GM18870 (cell line): Measurements from ENCODE around the gene ASCC1.

Experiments
- ATAC-seq: cut with Tn5 transposase; IDR thresholded peaks from one replicate; pipeline ENCODE4 v1.9.1; 2021; ENCODE audit warnings: moderate library complexity; ENCODE audit not compliant: unreplicated experiment

ASCC1 gene

DNA sequence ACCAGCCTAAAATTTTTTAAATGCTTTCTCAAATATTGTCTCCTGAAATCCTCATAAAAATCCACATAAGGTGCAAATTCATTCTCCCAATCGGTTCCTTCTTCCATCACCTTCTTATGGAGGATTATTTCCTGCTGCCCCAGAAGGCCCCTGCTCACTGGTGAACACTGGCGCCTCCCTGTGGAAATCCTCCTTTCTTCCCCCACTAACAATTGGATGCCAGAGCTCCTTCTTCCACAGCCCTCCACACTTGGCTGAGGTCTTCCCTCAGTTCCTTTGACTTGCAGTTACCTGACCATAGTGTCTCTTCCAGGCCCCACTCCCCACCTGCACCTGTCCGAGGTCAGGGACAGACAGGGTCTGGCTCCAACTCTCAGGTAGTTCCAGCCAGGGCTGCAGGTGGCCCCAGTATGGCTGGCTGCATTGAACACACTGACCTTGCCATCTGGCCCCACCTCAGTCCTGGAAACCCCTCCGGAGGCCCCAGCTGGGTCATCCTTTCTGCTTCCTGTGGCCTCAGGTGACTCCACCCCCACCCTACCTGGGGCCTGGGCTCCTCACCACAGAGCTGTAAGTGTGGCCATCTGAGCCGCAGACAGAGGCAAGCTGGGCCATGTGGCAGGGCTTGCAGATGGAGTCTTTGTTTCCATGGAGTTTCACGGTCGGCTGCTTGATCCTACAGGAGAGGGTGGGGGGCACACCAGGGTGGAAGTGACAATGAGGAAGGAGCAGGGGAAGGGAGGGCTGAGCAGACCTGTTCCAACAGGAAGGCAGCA is 146.1 kb downstream of the ASCC1 start:
- ATAC-seq = no peak

DNA sequence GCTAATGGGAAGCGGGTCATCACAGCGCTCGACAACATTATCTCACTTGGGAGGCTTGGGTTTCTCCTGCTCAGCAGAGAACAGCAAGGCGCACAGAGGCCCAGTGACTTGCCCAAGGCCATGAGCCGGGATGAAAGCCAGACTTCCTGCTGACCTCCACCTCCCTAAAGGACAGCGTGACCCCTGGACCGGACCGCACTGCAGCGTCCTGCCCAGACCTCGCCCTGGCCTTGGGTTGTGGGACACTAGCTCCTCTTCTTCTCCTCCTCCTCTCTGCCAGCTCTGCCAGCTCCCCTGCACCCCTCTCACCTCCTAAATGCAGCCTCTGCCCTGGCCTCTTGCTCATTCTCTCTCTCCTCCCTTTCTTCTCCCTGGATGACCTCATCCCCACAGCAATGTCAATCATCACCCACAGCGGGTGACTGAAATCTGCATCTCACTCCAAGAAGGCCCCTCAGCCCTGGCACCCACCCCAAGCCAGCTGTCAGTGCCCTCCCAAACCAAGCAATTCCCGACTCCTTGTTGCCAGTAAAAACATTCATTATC is 147.1 kb downstream of the ASCC1 start:
- no peak for ATAC-seq

DNA sequence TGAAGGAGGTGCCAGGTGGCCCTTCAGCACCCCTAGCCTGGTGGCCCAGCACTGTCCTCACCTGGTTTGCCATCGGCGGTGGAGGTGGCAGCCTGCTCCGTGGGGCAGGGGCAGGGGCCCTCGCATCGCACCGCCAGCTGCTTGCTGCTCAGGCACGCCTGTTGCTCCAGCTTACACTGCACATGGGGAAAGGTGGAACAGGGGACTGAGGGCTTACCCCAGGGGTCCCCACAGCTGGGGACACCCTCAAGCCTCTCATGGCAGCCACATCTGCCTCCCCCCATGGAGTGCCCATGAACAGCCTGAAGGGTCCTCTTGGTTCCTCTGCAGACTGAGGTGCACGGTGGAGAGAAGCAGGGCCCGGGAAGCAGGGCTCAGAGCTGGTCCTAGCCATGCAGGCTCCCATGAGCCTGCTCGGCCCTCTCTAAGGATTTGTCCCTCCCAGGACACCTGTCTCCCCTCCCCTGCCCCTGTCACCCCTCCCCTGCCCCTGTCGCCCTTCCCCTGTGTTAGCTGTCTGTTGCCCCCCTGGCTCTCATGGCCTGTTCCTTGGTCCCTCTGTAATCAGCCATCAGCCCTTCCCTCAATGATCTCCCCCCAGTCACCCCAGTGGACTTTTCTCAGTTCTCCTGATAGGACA is 147.8 kb downstream of the ASCC1 start:
- no peak for ATAC-seq

DNA sequence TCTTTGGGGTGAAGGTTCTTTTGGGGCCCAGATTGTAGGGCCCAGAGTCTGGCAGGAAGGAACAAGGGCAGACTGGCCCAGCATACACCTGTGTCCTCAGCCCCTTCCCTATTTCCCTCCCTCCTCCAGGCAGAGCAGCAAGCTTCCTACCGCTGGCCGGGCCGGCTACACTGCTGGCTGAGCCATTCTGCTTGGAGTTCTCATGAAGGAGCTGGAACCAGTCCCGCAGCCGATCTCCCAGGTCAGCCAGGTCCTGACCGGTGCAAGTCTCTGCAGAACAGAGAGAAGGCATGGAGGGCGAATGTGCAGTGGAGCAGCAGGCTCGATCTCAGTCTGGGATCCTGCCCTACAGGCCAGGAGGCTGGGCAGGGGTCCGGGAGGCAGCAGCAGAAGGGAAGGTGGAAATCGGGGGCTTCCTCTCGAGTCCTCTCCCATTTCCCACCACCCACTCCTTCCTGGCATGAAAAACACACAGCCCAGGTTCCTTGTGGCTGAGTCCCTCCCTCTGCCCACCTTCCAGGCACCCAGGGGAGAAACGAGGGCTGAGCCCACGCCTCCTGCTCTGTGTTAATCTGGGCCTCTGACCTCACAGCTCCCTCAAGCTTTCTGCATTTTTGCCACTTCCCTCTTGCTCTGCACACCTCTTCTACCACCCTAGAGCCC is 148.5 kb downstream of the ASCC1 start:
- no peak for ATAC-seq

- ATAC-seq = no peak
Measured at GRCh38 chr10:72066318-72067284, 149.5 kb downstream of the ASCC1 start.

- no peak for ATAC-seq
Measured at GRCh38 chr10:72065439-72066025, 150.5 kb downstream of the ASCC1 start.

DNA sequence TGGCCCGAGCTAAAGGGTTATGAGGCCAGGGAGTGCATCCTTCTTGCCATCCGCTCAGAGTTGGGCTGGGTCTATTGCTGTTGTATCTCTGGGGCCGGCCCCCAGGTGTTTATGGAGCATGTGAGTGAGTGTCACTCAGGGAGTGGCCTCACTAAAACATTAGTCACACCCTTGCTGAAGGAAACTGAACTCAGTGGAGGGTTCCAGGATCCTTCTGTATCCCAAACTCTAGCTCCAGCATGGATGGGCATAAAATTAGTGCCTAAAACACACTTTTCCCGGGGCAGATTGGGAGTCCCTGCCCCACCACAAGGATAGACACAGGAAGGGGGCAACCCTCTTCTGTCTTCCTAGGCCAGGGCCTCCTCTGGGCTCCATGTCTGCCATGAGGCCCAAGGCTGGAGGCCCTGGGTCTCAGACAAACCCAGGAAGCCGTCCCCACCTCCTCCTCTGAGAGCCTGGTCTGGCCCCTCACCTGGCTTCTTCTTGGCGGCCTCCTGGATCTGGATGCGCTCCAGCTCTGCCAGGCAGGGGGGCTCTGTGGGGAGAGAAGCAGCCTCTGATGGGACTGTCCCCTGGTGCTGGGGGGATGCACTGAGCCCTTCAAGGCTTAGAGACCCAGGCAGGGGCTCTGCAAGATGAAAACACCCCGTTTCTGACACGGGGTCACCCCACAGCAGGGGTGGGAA is 152.2 kb downstream of the ASCC1 start:
- ATAC-seq = no peak

DNA sequence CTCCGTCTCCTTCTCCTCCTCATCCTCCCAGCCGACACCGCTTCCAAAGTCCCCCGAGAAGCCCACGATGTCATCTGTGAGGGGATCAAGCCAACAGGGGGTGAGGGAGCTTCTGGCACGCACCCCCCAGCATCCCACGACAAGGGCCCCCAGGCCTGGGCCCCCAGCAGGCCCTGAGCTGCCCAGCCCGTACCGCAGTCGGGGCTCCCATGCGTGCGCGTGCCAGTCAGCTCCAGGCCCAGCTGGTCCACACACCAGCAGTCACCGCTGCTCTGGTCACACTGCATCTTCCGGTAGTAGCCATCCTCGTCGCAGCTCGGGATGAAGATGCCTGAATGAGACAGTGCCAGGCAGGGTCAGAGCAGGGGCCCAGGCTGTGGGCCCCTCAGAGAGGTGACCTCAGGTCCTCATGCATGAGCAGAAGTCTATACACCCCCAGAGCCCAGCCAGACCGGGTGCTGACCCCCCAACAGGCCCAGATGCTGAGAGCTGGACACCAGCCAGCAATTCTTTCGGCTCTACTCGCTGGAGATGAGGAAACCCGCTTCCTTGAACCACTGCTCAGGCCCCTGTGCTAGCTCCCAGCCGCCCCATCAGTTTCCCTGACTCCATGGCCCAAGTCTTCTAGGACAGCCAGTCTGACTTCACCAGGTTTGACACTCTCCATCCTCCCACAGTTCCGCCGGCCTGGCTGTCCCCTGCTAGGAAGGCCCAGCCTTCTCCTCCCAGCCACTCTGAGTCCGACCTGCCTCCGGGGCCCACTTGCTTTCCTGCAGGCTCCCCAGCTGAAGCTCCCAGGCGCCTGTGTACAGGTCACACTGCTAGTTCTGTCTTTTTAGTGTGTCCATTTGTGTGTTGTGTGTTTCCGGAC is 153.0 kb downstream of the ASCC1 start:
- no peak for ATAC-seq

DNA sequence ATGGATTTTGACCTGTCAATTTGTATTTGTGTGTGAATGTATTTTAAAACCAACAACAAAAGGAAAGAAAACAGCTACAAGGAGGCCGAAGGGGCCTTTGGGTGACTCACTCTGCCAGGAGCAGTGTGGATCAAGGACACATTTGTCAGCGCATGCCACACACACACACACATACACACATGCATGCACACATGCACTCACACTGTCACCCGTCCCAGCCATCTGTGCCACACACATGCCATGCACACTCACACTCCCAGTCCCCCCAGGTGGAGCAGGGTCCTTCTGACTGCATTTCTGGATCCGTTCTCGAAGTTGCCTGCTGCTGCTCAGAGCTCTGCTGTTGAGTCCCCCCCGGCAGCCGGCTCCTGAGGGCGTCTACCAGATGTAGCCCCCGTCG is 153.7 kb downstream of the ASCC1 start:
- ATAC-seq = no peak

- ATAC-seq = no peak
Measured at GRCh38 chr10:72061930-72062329, 154.1 kb downstream of the ASCC1 start.

- ATAC-seq = no peak
Measured at GRCh38 chr10:72061491-72061890, 154.6 kb downstream of the ASCC1 start.

DNA sequence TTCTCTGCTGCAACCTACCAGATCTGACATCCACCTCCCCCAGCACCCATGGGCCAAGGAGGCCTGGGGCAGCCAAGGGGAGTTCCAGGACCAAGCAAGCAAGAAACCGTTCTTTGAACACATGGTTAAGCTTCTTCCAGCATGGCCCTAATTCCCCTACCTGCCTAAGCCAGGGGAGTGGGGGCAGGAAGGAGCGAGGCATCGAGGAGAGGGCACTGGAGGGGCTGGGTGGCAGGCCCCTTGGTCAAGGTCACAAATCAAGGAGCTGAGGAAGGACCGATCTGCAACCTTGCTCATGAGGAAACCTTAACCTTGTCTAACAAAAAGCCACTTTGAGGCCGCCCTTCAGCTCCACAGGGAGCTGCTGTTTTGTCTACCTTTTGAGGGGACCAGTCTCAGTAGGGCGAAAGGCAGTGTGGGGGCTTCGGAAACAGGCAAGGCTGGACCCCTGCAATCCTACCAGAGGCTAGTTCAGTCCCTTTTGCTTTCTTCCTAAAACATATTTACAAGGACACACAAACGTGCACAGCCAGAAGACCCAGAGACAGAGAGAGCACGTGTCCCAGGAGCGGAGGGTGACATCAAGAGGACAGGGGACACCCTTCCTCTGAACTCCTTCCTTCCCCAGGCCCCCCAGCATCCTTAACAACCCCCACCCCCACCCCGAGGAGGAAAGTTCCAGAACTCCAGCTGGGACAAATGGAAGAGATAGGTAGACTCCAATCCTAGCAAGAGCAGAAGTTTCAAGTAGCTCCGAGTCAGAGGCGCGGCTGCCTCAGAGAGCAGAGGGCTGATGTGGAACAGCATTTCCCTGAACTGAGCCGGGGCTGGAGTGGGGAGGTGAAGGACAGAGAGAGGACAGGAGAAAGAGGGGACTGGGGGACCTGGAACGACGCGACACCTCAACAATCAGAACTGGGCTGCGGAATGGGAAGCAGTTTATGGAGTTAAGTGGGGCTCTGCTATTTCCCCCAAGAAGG is 155.9 kb downstream of the ASCC1 start:
- no peak for ATAC-seq

- ATAC-seq = no peak
Measured at GRCh38 chr10:72058989-72059842, 156.9 kb downstream of the ASCC1 start.

DNA sequence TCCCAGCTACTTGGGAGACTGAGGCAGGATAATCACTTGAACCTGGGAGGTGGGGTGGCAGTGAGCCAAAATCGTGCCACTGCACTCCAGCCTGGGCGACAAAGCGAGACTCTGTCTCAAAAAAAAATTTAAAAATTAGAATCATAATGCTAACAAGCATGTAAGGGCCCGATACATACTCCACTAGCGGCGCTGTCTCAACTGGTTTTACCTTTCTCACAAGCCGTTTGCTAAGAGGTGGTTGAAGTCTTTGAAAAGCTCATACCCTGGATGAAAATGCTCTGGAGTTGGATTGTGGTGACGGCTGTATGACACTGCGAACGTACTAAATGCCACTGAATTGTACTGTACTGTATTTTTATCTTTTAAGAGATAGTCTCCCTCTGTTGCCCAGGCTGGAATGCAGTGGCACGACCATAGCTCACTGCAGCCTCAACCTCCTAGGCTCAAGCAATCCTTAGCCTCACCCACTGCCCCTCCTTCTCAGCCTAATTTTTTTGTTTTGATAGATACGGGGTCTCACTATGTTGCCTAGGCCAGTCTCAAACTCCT is 157.7 kb downstream of the ASCC1 start:
- ATAC-seq = no peak

DNA sequence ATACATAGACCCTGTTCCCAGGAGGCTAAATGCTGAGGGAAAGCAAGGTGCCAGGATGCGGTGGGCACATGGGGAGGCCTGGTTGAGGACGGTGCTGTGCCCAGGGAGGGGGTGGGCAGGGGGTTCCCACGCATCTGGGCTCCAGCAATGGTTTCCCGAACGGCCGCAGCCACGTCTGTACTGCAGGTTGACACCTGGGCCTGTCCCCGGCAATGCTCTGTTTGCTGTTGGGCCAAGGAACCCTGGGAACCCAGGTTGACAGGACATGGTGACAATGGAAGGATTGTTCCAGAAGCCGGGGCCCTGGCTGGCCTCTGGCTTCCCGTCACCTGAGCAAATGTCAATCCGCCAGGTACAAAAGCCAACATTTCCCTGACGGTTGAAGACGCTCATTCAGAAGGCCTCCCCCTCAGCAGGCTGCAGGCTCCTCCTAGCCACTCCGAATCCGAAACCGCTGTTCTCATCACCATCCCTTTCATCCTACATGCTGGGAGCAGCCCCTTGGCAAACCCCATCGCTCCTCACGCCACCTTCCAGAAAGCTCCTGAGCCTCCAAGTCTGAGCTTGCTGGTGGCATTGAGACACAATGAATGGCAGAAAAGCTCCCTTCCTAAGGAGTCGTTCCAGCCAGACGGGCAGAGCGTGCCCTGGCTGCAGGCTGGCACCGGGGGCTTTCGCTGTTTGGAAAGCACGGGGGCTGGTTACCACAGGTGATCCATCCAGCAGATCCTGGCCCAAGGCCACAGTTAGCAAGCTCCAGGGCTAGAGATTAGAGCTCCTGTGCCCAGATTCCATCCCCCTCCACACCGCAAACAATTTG is 158.9 kb downstream of the ASCC1 start:
- no peak for ATAC-seq

- ATAC-seq = no peak
Measured at GRCh38 chr10:72056113-72056512, 160.0 kb downstream of the ASCC1 start.
